Large intestine (tissue), 3 donors: ENCODE measurements around the gene ATP11A. TPM values are rescaled to one million over a fixed set of nuclear protein-coding genes. Genes with fewer than 3 reads are reported as not detected.

ENCODE experiments used
- DNase-seq, 2 donors: peaks; one replicate each; pipeline versions ENCODE4 v3.0.0 to v3.0.0-alpha.2; 2013
- H3K27ac ChIP-seq: one replicate; pipeline ENCODE4 v1.5.1; 2013; ENCODE audit warnings: low read length
- H3K27me3 ChIP-seq: 2 replicates; pipeline ENCODE4 v1.6.1; 2013; ENCODE audit warnings: low read length; ENCODE audit not compliant: control insufficient read depth, insufficient read depth
- H3K36me3 ChIP-seq: 2 replicates; pipeline ENCODE4 v1.6.1; 2013; ENCODE audit warnings: low read length; ENCODE audit not compliant: control insufficient read depth, insufficient read depth
- H3K4me1 ChIP-seq: one replicate; pipeline ENCODE4 v1.6.1; 2013; ENCODE audit warnings: low read length; ENCODE audit not compliant: control insufficient read depth, insufficient read depth
- H3K4me3 ChIP-seq: one replicate; pipeline ENCODE4 v1.5.1; 2013; ENCODE audit warnings: low read length
- H3K9me3 ChIP-seq: one replicate; pipeline ENCODE4 v1.6.1; 2013; ENCODE audit warnings: mild to moderate bottlenecking, low read depth, low read length, moderate library complexity; ENCODE audit not compliant: control insufficient read depth
- WGBS: methylation state at CpG from one replicate; pipeline ENCODE4 v1.1.5; 2013; ENCODE audit warnings: low lambda C conversion rate; ENCODE audit not compliant: insufficient coverage; 5-methylcytosine and 5-hydroxymethylcytosine counted together
- polyA plus RNA-seq: library from polyadenylated mRNA; unstranded; fragments of 120-200 nt; gene quantifications from one replicate; pipeline ENCODE4 v1.2.1, GENCODE V29; 2013

ATP11A gene
- polyA plus RNA-seq, 1 donor: 95.6 TPM

DNA sequence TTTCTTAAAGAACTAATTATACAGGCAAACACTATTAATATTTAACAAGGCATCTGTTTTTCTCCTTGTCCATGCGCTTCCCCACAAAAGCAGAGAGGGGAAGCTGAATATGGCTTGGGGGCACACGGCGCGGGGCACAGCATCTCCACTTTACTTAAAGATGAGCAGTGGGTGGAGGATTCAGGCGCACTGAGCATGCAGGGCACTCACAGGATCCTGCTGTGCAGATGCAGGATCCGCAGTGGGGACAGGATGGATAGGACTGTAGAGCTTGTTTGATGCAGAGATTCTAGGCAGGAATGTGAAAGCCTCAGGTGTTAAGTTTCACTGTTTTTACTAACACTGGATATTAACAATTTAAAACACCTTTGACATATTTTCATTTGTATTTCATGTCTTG lies 43.3 kb downstream of the ATP11A start:
- Histone ChIP-seq H3K9me3 (peaks cover 2% of the 10 kb centered on the region), H3K27me3 (no peaks in the 10 kb centered on the region), H3K27ac (no peak overlapping the region), H3K4me3 (no peak overlapping the region), H3K4me1 (no peaks in the 10 kb centered on the region), H3K36me3 (peaks cover 7% of the 10 kb centered on the region)
- no CpG with 5 or more reads among the region's 6 CpGs for WGBS
- DNase-seq: no peak

DNA sequence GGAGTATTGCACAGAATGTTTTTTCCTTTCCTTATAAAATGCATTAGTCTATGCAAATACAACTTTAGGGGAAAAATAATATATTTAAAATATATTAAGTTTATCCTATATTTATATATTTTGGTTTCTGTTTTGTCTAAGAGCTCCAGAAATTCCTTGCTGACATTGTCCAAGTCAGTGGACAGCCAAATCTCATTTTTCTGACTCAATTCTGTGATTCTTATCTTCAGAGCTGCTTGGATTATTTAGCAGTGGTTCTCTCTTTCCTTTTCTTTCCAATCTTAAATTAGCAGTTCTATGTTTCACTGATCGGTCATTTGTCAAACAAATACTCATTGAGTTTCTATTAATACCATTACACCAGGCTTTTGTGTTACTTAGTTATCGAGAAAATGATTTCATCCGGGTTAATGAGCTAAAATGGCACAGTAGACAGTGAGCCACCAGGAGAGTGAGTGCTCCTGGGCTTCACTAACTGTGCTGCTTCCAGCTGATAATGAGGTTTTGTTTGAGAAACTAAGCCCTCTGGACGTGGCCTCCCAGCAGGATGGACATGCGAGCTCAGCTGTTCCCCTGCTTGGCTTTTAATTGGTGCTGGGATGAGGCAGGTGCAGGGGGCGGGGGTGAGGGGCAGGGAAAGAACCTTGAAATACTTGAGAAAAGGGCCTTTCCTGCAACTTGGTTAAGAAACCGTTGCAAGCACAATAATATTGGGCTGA lies 44.0 kb downstream of the ATP11A start:
- Histone ChIP-seq H3K27ac (no peak overlapping the region), H3K36me3 (peaks cover 7% of the 10 kb centered on the region), H3K27me3 (no peaks in the 10 kb centered on the region), H3K4me3 (no peak overlapping the region), H3K4me1 (no peaks in the 10 kb centered on the region), H3K9me3 (no peaks in the 10 kb centered on the region)
- DNase-seq: no peak
- WGBS: 80% methylated on average over 2 of the region's 7 CpGs

DNA sequence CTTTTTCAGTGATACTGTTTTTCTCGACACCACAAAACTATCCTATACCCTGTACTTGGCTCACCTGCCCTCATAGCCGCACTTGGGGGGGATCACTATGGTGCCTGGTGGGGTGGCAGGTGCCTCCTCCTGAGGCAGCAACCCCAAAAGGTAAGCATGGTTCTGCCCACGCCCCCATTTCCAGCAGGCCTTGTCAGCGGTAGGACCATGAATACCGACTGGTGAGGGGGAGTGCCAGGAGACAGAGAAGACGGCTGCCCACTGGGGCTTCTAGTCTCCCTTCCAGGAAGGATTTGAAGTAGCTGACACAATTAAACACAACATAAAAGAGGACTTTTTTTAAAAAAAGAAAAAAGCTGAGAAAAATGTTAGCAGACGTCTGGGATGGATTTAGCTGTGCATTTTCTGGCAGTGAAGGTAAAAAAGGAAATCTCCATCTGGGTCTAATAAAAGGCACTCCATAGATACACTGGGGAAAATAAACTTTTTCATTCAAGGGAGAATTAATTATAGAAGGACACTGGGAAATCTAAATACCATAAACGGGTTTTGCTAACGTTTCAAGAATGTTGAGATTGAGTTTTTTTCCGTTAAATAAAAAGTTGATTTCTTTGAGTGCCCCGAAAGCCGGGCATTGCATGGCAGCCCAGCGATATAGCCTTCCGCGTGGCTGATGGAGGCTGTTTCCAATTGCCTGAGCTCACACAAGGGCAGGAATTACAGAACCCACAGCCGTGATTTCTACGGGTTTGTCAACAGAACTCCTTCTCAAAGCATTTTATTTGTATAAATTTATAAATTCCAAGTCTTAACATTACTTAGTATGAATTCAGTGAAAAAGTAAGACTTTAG lies 45.1 kb downstream of the ATP11A start:
- H3K27me3 ChIP-seq: no peaks in the 10 kb centered on the region
- WGBS: 88% methylated on average over 7 of the region's 17 CpGs
- no peak overlapping the region for H3K27ac ChIP-seq
- no peaks in the 10 kb centered on the region for H3K9me3 ChIP-seq
- H3K4me3 ChIP-seq: no peak overlapping the region
- no peaks in the 10 kb centered on the region for H3K4me1 ChIP-seq
- DNase-seq: no peak
- peaks cover 2% of the 10 kb centered on the region for H3K36me3 ChIP-seq

DNA sequence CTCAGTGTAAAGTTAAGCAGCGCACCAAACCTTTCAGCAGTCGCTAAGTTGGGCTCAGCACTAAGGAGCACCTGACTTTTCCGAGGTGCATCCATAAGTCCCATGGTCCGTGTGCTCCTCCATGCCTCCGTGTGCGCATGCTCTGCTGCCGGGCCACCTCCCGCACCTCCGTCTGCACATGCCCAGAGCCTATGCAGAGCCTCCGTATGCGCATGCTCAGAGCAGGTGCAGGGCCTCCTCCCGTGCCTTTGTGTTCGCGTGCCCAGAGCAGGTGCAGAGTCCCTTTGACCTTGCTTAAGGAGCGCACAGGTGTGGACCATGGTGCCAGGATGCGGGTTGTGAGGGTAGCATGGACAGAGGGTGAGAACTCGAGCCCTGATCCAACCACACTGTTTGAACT lies 46.0 kb downstream of the ATP11A start:
- no peaks in the 10 kb centered on the region for H3K4me1 ChIP-seq
- no peaks in the 10 kb centered on the region for H3K27me3 ChIP-seq
- no peak overlapping the region for H3K27ac ChIP-seq
- no peak for DNase-seq
- H3K36me3 ChIP-seq: peaks cover 2% of the 10 kb centered on the region
- WGBS: no CpG with 5 or more reads among the region's 17 CpGs
- no peaks in the 10 kb centered on the region for H3K9me3 ChIP-seq
- H3K4me3 ChIP-seq: no peak overlapping the region

DNA sequence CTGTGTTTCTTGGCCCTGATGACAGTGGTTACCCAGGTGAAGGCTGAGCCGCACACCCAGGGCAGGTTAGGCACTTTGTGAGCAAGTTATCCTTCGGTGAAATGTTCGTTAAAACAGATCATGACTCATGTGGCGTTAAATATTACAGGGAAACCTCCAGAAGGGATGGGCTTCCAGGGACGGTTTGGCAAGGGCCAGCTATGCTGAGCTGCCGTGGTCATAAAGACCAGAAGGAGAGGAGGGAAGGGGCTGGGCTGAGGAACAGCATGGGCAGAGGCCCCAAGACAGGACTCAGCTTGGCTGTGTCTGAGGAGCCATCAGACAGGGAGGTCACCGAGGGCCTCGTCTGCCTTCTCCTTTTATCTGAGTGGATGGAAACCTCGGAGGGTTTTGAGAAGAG lies 47.5 kb downstream of the ATP11A start:
- no peak overlapping the region for H3K4me3 ChIP-seq
- no CpG with 5 or more reads among the region's 9 CpGs for WGBS
- H3K4me1 ChIP-seq: no peaks in the 10 kb centered on the region
- peaks cover 2% of the 10 kb centered on the region for H3K36me3 ChIP-seq
- no peaks in the 10 kb centered on the region for H3K9me3 ChIP-seq
- H3K27me3 ChIP-seq: no peaks in the 10 kb centered on the region
- DNase-seq: no peak
- H3K27ac ChIP-seq: no peak overlapping the region

DNA sequence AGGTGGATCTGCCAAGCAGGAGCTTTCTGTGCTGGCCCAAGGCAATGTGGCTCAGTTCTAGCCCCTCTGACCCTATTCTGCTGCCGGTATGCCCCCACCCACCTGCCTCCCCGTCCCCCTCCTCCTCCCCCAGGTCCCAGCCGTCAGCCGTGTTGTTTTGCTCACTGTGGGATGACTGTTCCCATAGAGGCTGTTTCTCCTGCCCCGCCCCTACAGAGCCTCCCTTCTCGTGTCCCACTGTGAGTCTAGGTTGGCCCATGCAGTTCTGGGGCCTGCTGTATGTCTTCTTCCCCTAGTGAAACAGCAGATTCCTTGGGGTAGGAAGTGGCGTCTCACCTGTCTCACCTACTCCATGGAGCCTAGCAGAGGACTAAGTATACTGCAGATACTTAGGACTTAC lies 48.8 kb downstream of the ATP11A start:
- Histone ChIP-seq H3K36me3 (peaks cover 2% of the 10 kb centered on the region), H3K27ac (no peak overlapping the region), H3K9me3 (no peaks in the 10 kb centered on the region), H3K27me3 (no peaks in the 10 kb centered on the region), H3K4me3 (no peak overlapping the region), H3K4me1 (no peaks in the 10 kb centered on the region)
- WGBS: no CpG with 5 or more reads among the region's 7 CpGs
- DNase-seq: no peak

DNA sequence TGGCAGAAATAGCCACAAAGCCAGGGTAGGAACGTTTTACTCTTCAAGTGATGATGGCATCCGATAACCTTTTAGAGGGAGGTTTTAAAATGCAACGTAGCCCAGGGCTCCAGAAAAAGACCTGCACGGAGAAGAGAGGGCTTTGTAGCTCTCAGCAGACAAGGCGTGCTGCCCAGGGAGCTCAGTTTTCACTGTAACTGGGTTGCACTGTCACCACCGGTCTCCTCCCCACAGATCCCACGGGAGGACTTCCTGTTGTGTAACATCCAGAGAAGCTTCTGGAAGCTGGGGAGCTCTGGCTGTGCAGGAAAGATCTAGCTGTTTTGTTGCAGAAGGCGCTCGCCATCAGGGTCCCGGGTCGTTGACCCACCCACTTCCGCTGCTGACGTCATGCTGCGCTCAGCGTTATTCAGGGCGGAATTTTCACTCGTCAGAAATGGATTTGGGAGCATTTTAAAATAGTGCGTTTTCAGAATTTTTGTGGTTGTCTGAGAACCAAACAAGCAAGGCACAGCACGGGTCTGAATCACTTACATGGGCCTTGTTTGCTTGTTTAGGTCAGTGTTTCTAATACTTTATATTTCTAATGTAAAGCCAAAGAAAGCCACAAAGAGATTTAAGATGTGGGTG lies 50.8 kb downstream of the ATP11A start:
- 88% methylated on average over 3 of the region's 19 CpGs for WGBS

DNA sequence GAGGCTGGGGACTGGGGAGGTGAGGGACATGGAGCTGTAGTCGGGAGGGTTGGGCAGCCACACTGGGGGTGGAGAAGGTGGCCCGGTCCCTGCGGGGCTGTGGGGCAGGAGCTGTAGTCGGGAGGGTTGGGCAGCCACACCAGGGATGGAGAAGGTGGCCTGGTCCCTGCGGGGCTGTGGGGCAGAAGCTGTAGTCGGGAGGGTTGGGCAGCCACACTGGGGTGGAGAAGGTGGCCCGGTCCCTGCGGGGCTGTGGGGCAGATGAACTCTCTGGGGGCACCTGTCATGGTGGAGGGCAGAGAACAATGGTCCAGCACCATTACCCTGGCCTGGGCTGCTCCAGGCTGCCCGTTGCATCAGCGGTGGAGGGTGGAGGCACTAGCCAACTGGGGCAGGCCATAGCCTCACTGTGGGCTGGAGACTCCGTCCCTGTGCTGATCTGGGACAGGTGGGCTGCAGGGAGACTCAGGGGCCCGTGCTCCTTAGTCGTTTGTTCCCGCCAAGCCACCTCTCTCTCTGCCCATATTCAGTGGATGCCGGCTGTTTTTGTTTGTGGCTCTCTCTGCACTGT lies 51.4 kb downstream of the ATP11A start:
- 100% methylated on average over 1 of the region's 15 CpGs for WGBS
- Histone ChIP-seq H3K4me1 (no peaks in the 10 kb centered on the region), H3K9me3 (no peaks in the 10 kb centered on the region), H3K4me3 (no peak overlapping the region), H3K27me3 (no peaks in the 10 kb centered on the region), H3K27ac (peak overlapping the region; percentile 36), H3K36me3 (peaks cover under 1% of the 10 kb centered on the region)
- no peak for DNase-seq

More for the DNA sequence above, 50.8 kb downstream of the ATP11A start:
- Histone ChIP-seq H3K4me3 (no peak overlapping the region), H3K9me3 (no peaks in the 10 kb centered on the region), H3K36me3 (peaks cover 2% of the 10 kb centered on the region), H3K27me3 (no peaks in the 10 kb centered on the region), H3K4me1 (no peaks in the 10 kb centered on the region), H3K27ac (peak overlapping the region; percentile 51)
- peak; percentile 38 to 57 for DNase-seq

DNA sequence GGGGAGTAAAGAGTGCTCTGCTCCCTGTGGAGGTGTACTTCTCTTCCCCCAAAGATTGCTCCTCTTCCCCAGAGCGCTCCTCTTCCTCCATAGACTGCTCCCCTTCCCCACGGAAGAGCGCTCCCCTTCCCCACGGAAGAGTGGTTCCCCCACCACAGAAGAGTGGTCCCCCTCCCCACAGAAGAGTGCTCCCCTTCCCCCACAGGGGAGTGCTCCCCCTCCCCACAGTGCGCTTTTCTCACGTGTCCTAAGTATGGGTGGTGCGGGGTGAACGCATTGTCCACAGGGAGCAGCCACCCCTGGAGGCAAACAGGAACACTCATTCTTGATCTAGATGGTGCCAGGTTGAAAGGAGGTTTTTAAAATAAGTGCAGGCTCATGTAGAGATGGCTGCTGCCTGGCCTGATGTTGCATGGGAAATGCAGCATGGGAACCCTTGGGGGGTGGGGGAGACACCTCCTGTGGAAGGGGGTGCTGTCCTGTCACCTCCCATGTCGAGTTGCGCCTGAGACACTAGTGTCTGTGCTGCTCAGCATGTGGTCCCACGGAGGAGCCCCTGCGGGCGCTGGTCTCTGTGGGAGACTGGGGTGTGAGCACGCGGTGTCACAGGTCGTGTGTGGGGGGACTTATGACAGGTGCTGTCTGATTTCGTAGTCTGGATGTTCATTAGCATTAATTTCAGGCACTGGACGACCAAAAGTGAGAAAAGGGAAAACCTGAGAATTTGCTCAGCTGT lies 52.2 kb downstream of the ATP11A start:
- H3K9me3 ChIP-seq: no peaks in the 10 kb centered on the region
- no CpG with 5 or more reads among the region's 18 CpGs for WGBS
- H3K4me3 ChIP-seq: no peak overlapping the region
- H3K36me3 ChIP-seq: no peaks in the 10 kb centered on the region
- no peaks in the 10 kb centered on the region for H3K4me1 ChIP-seq
- no peak for DNase-seq
- H3K27me3 ChIP-seq: no peaks in the 10 kb centered on the region
- H3K27ac ChIP-seq: no peak overlapping the region

DNA sequence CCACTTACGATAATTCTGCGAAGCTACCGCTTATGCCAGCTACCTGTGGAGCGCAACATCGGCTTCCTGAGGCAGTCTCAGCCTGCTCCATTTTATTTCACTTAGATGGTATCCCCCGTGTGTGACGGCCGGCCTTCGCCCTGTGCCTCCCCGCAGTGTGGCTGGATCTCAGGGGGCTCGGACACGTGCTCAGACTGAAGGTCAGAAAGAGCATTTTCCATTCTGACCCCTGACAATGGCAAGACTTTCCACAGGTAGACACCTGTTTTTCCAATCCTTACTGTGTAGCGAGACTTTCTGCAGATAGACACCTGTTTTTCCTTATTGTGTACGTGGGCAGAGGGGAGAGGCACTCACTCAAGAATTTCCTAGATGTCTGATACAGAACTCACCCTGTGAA lies 52.7 kb downstream of the ATP11A start:
- 60% methylated on average over 1 of the region's 14 CpGs for WGBS
- DNase-seq: no peak

More for the DNA sequence above, 52.7 kb downstream of the ATP11A start:
- Histone ChIP-seq H3K27ac (no peak overlapping the region), H3K36me3 (no peaks in the 10 kb centered on the region), H3K27me3 (no peaks in the 10 kb centered on the region), H3K9me3 (no peaks in the 10 kb centered on the region), H3K4me1 (no peaks in the 10 kb centered on the region), H3K4me3 (no peak overlapping the region)
